ENCODE data around the gene PLXDC2. TPM values are rescaled to one million over a fixed set of nuclear protein-coding genes. Genes with fewer than 3 reads are reported as not detected.

PLXDC2 gene
- total RNA-seq, 1 experiment from 2014 or later = not detected

DNA sequence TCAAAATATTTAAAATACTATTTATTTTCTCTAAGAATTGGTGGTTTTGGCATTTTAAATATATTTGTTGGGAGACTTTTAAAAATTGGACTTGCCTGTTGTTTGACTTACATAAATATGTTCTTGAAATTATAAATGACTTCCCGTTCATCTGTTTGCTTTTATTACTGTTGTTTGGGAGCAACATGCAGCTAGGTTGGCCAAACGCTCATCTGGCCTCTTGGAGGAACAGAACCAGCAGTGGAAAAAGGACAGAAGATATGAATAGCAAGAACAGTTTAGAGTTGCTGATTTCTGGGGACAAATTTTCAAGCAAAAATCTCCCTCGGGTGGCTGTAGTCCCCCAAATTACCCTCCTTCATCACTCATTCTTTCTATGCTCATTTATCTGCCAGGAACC lies 41.6 kb downstream of the PLXDC2 start:
- TF ChIP-seq, protein P1, sequence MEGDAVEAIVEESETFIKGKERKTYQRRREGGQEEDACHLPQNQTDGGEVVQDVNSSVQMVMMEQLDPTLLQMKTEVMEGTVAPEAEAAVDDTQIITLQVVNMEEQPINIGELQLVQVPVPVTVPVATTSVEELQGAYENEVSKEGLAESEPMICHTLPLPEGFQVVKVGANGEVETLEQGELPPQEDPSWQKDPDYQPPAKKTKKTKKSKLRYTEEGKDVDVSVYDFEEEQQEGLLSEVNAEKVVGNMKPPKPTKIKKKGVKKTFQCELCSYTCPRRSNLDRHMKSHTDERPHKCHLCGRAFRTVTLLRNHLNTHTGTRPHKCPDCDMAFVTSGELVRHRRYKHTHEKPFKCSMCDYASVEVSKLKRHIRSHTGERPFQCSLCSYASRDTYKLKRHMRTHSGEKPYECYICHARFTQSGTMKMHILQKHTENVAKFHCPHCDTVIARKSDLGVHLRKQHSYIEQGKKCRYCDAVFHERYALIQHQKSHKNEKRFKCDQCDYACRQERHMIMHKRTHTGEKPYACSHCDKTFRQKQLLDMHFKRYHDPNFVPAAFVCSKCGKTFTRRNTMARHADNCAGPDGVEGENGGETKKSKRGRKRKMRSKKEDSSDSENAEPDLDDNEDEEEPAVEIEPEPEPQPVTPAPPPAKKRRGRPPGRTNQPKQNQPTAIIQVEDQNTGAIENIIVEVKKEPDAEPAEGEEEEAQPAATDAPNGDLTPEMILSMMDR (IDR thresholded peaks at IDR 0.05; ENCODE audit: unreplicated experiment) = no peak
- Mint-ChIP-seq H3K4me1 (ENCODE audit: low read depth, unreplicated experiment) (no peaks in the 10 kb centered on the region), H3K27ac (ENCODE audit: unreplicated experiment) (no peak overlapping the region), H3K9me3 (ENCODE audit: low read depth, unreplicated experiment) (peaks cover 17% of the 10 kb centered on the region), H3K36me3 (ENCODE audit: insufficient read depth, unreplicated experiment) (no peaks in the 10 kb centered on the region), H3K27me3 (ENCODE audit: unreplicated experiment) (no peaks in the 10 kb centered on the region), H3K4me3 (ENCODE audit: low read depth, unreplicated experiment) (no peak overlapping the region)
- no TSS peak for BruUV-seq (replicated peaks)
- no peak for DNase-seq
- intact Hi-C loops (cut with micrococcal nuclease; ENCODE audit: unreplicated experiment) = no loop called here
- CTCF ChIA-PET = no interaction called here

DNA sequence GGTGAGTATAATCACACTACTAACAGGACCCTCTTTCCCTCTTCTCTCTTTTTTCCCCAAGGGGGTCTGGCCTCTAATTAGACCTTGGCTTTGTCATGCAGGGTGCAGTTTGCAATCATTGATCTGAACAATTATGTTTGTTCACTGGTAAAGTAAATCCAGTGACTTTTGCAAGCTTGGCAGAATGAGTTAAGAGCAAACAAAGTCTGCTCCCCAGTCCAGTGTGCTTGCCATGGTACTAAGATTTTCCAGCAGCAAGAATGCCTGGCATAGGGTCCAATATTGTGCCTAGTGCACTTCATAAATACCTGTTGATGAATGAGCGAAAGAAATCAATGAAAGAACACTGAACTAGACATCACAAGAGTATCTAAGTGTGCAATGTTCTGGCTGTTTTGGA lies 43.9 kb downstream of the PLXDC2 start:
- Mint-ChIP-seq H3K36me3 (ENCODE audit: insufficient read depth, unreplicated experiment) (no peaks in the 10 kb centered on the region), H3K4me3 (ENCODE audit: low read depth, unreplicated experiment) (no peak overlapping the region), H3K9me3 (ENCODE audit: low read depth, unreplicated experiment) (peaks cover 21% of the 10 kb centered on the region), H3K27me3 (ENCODE audit: unreplicated experiment) (no peaks in the 10 kb centered on the region), H3K4me1 (ENCODE audit: low read depth, unreplicated experiment) (no peaks in the 10 kb centered on the region), H3K27ac (ENCODE audit: unreplicated experiment) (no peak overlapping the region)
- intact Hi-C loops (cut with micrococcal nuclease; ENCODE audit: unreplicated experiment) = no loop called here
- CTCF ChIA-PET = no interaction called here
- no peak for DNase-seq
- TF ChIP-seq, protein P1 (IDR thresholded peaks at IDR 0.05; ENCODE audit: unreplicated experiment) = no peak
- BruUV-seq (replicated peaks) = no TSS peak

DNA sequence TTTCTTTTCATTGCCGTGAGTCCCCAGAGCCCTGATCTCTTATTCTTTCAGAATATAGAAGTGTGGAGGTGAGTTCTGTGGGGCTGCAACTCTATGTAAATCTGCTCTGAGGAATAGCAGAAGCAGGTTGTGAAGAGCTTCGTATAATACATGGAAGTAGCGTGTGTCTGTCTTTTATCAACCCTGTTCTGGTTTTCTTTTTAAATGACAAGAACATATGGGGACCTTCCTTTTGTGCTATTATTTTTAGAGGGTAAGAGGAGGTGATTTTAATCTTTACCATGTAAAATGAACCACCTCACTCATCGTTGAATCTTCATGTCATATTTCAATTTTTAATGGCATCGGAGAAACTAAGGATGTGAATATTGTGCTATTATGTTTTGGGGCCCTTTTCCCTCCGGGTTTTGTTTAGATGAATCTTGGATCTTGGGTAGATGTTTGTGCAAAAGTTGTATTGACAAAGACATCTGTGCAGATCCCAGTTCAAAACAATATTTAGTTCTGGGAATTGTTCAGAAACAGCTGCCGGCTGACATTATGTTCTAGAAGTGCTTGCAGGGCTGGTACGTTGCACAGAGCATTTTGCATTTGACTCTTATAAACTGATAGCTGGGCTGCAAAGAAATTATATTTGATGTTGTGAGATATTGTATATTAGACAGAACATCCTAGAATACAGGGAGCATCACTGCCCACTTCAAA lies 46.7 kb downstream of the PLXDC2 start:
- CTCF ChIA-PET = no interaction called here
- Mint-ChIP-seq H3K27me3 (ENCODE audit: unreplicated experiment) (no peaks in the 10 kb centered on the region), H3K4me1 (ENCODE audit: low read depth, unreplicated experiment) (no peaks in the 10 kb centered on the region), H3K9me3 (ENCODE audit: low read depth, unreplicated experiment) (peaks cover 20% of the 10 kb centered on the region), H3K36me3 (ENCODE audit: insufficient read depth, unreplicated experiment) (no peaks in the 10 kb centered on the region), H3K27ac (ENCODE audit: unreplicated experiment) (no peak overlapping the region), H3K4me3 (ENCODE audit: low read depth, unreplicated experiment) (no peak overlapping the region)
- intact Hi-C loops (cut with micrococcal nuclease; ENCODE audit: unreplicated experiment) = no loop called here
- no peak for DNase-seq
- no TSS peak for BruUV-seq (replicated peaks)
- TF ChIP-seq, protein P1 (IDR thresholded peaks at IDR 0.05; ENCODE audit: unreplicated experiment) = no peak

DNA sequence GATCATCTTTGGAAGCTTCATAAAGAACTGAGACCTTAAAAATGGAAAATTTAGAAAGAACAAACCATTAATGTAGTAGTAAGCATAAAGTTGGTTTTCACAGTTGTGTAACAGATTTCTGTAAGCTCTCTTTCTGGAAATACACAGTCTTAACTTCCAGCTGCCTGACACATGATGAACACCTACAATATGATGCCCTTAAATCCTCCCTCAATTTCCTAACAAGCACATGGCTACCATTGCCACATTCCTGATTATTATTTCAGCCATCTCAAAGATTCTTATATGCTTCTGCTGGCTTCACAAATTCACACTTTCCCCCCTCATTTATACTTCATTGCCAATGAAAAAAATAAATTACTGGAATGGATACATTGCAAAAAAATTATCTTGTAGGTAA lies 49.4 kb downstream of the PLXDC2 start:
- TF ChIP-seq, protein P1 (IDR thresholded peaks at IDR 0.05; ENCODE audit: unreplicated experiment) = no peak
- Mint-ChIP-seq H3K4me1 (ENCODE audit: low read depth, unreplicated experiment) (no peaks in the 10 kb centered on the region), H3K27me3 (ENCODE audit: unreplicated experiment) (no peaks in the 10 kb centered on the region), H3K27ac (ENCODE audit: unreplicated experiment) (no peak overlapping the region), H3K9me3 (ENCODE audit: low read depth, unreplicated experiment) (peaks cover 11% of the 10 kb centered on the region), H3K4me3 (ENCODE audit: low read depth, unreplicated experiment) (no peak overlapping the region), H3K36me3 (ENCODE audit: insufficient read depth, unreplicated experiment) (no peaks in the 10 kb centered on the region)
- BruUV-seq (replicated peaks) = no TSS peak
- CTCF ChIA-PET = no interaction called here
- intact Hi-C loops (cut with micrococcal nuclease; ENCODE audit: unreplicated experiment) = no loop called here
- DNase-seq = no peak

Measured in Calu3 (cell line).